ENCODE results near the gene MRPS6.

Gene MRPS6

DNA sequence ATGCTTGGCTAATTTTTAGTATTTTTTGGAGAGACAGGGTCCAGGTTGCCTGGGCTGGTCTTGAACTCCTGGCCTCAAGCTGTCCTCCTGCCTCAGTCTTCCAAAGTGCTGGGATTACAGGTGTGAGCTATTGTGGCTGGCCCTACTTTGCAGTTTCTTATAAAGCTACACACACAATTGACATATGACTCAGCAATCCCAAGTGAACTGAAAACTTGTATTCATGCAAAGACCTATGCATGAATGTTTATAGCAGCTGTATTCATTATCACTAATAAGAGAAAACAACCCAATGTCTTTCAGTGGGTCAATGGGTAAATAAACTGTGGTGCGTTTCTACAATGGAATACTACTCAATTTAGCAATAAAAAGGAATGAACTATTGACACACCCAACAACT, 103.1 kb downstream of the MRPS6 start:
- TF ChIP-seq TAF1 (IDR thresholded peaks at IDR 0.05; ENCODE audit: borderline replicate concordance, insufficient read depth, low read length) (no peak), POLR2AphosphoS5 (IDR thresholded peaks at IDR 0.05; ENCODE audit: low read depth, low read length) (no peak), SIN3A (IDR thresholded peaks at IDR 0.05; ENCODE audit: borderline replicate concordance, insufficient read depth, low read length) (no peak)
- TF ChIP-seq, protein P1, sequence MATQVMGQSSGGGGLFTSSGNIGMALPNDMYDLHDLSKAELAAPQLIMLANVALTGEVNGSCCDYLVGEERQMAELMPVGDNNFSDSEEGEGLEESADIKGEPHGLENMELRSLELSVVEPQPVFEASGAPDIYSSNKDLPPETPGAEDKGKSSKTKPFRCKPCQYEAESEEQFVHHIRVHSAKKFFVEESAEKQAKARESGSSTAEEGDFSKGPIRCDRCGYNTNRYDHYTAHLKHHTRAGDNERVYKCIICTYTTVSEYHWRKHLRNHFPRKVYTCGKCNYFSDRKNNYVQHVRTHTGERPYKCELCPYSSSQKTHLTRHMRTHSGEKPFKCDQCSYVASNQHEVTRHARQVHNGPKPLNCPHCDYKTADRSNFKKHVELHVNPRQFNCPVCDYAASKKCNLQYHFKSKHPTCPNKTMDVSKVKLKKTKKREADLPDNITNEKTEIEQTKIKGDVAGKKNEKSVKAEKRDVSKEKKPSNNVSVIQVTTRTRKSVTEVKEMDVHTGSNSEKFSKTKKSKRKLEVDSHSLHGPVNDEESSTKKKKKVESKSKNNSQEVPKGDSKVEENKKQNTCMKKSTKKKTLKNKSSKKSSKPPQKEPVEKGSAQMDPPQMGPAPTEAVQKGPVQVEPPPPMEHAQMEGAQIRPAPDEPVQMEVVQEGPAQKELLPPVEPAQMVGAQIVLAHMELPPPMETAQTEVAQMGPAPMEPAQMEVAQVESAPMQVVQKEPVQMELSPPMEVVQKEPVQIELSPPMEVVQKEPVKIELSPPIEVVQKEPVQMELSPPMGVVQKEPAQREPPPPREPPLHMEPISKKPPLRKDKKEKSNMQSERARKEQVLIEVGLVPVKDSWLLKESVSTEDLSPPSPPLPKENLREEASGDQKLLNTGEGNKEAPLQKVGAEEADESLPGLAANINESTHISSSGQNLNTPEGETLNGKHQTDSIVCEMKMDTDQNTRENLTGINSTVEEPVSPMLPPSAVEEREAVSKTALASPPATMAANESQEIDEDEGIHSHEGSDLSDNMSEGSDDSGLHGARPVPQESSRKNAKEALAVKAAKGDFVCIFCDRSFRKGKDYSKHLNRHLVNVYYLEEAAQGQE (IDR thresholded peaks at IDR 0.05; ENCODE audit: insufficient read depth in 1 of 2, low read depth in 2 of 2, low read length in 2 of 2) = no peak

DNA sequence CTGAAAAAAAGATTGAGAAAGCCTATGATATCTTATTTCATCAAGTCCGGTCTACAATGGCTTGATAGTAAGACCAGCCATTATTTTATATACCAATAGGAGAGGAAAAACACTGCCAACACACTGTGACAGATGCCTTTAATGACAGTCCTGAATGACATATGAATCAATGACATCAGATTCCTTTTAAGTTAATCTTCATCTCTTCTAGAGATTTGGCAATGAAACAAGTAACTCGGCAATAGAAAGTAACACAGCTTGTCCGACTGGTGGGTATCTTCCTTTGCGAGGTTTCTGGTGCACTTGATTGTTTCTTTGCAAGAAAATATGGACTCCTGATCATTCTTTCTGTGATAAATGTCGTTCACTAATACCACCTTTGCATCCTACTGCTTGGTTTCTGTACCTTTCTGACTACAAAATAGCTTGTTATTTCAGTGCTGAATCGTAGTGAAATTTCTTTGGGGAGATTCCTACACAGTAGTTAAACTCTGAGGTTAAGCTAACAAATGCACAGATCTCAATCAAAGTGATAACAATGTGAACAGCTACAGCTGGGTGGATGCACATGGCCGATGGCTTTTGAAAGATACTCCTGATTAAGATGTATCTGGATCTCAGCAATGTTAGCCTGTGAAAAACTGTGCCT, 104.7 kb downstream of the MRPS6 start:
- TF ChIP-seq, protein P1 (IDR thresholded peaks at IDR 0.05; ENCODE audit: insufficient read depth in 1 of 2, low read depth in 2 of 2, low read length in 2 of 2) = no peak

DNA sequence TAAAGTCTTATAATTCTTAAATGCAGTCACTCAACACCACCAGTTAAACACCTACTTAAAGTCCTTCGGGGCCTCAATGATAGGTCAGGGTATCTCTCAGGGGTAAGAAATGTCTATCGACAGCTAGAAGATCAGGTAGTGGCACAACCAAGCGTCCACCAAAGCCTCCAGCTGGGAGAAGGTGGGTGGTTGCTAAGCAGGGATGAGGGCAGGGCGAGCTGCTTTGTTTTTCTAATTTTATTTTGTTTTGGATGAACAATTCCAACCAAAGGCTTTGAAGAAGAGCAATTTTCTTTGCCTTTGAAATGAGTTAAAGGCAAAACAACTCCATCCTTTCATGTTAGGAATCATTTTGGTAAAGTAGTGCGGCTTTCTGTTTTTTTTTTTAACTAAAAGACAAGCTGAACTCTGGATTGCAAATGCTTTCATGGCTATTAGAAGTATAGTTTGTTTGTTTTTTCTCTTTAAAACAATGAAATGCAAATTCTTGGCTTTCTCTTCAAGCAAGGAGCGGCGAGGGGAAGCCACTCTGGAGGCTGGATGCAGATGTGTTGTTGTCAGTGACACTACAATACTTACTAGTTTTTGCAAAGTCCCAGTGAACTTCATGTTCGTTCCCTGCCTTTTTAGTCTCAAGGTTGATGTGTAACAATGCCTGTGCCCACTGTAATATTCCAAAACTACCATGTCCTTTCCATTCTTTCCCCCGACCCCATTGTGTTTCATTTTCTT, 106.0 kb downstream of the MRPS6 start:
- TF ChIP-seq FOXP2 (optimal IDR thresholded peaks at IDR 0.05; ENCODE audit: borderline replicate concordance, extremely low read depth, extremely low read length, insufficient read depth) (no peak), SIN3A (IDR thresholded peaks at IDR 0.05; ENCODE audit: borderline replicate concordance, insufficient read depth, low read length) (no peak), TAF1 (IDR thresholded peaks at IDR 0.05; ENCODE audit: borderline replicate concordance, insufficient read depth, low read length) (no peak), POLR2AphosphoS5 (IDR thresholded peaks at IDR 0.05; ENCODE audit: low read depth, low read length) (no peak)
- TF ChIP-seq, protein P1 (IDR thresholded peaks at IDR 0.05; ENCODE audit: insufficient read depth in 1 of 2, low read depth in 2 of 2, low read length in 2 of 2) = no peak

DNA sequence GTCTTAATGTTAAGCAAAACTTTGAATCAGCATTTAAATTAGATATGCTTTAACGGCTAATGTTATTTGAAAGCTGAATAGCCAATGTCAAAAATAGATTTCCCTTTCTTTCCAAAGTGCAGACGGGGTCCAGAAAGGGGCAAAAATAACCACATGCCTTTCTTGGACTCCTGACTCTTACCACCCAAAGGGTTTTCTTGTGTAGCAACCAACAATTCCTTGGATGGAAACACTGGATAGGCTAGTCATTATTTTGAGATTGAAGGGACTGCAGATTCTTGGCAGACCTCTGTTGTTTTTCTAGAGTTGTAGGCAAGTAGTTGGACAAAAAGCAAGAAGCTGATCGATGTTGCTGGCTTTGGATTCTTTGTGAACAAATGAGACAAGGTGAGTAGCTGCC, 107.0 kb downstream of the MRPS6 start:
- TF ChIP-seq, protein P1 (IDR thresholded peaks at IDR 0.05; ENCODE audit: insufficient read depth in 1 of 2, low read depth in 2 of 2, low read length in 2 of 2) = no peak
- TF ChIP-seq SIN3A (IDR thresholded peaks at IDR 0.05; ENCODE audit: borderline replicate concordance, insufficient read depth, low read length) (no peak), TAF1 (IDR thresholded peaks at IDR 0.05; ENCODE audit: borderline replicate concordance, insufficient read depth, low read length) (no peak), POLR2AphosphoS5 (IDR thresholded peaks at IDR 0.05; ENCODE audit: low read depth, low read length) (no peak), FOXP2 (optimal IDR thresholded peaks at IDR 0.05; ENCODE audit: borderline replicate concordance, extremely low read depth, extremely low read length, insufficient read depth) (no peak)

Measured in PFSK-1 (cell line).